CD14-positive monocyte (primary cell): ENCODE data around the gene ZCCHC4. TPM values are rescaled to one million over a fixed set of nuclear protein-coding genes. Genes with fewer than 3 reads are reported as not detected.

ENCODE experiments used
- DNase-seq, 3 donors: peaks; one replicate each; pipeline ENCODE4 v3.0.0-alpha.2; 2011 to 2022
- H2AFZ ChIP-seq: 2 replicates; pipeline ENCODE4 v1.6.0; 2012; ENCODE audit warnings: mild to moderate bottlenecking, low read depth, low read length, inconsistent platforms; ENCODE audit not compliant: insufficient read depth, poor library complexity, severe bottlenecking
- H3K27ac ChIP-seq, 2 donors: 1 replicate in 1 of 2; 2 replicates in 1 of 2; pipeline ENCODE4 v1.5.1; 2012 to 2013; ENCODE audit warnings: low read length in 2 of 2, control low read depth in 1 of 2, inconsistent platforms in 1 of 2, low read depth in 1 of 2, mild to moderate bottlenecking in 1 of 2
- H3K27me3 ChIP-seq, 2 donors: one replicate each; pipeline versions ENCODE4 v1.6.0 to v1.6.1; 2011 to 2013; ENCODE audit warnings: low read length in 2 of 2; ENCODE audit not compliant: control insufficient read depth in 2 of 2, insufficient read depth in 2 of 2
- H3K36me3 ChIP-seq, 2 donors: replicated peaks in 1 of 2; 1 replicate in 1 of 2; 2 replicates in 1 of 2; pipeline versions ENCODE4 v1.5.1 to v1.6.1; 2012 to 2013; ENCODE audit warnings: low read length in 2 of 2, control low read depth in 1 of 2, inconsistent platforms in 1 of 2, mild to moderate bottlenecking in 1 of 2; ENCODE audit not compliant: insufficient read depth in 2 of 2, control insufficient read depth in 1 of 2
- H3K4me1 ChIP-seq, 2 donors: 1 replicate in 1 of 2; 2 replicates in 1 of 2; pipeline versions ENCODE4 v1.5.1 to v1.6.1; 2012 to 2013; ENCODE audit warnings: low read length in 2 of 2, control low read depth in 1 of 2, inconsistent platforms in 1 of 2, mild to moderate bottlenecking in 1 of 2, moderate library complexity in 1 of 2; ENCODE audit not compliant: insufficient read depth in 2 of 2, control insufficient read depth in 1 of 2
- H3K4me2 ChIP-seq: replicated peaks from 2 replicates; pipeline ENCODE3; 2012; ENCODE audit warnings: low read length, moderate library complexity, mild to moderate bottlenecking; ENCODE audit not compliant: poor library complexity, severe bottlenecking; ENCODE audit errors: extremely low read depth
- H3K4me3 ChIP-seq, 3 experiments: fragments of 200-600 bp in 1 of 3; sonication (generic) in 1 of 3; replicated peaks in 1 of 3; 1 replicate in 2 of 3; 2 replicates in 1 of 3; pipeline ENCODE4 v1.5.1; 2011 to 2013; ENCODE audit warnings: low read length in 3 of 3, mild to moderate bottlenecking in 3 of 3, control low read depth in 2 of 3, low read depth in 2 of 3, inconsistent platforms in 1 of 3, moderate library complexity in 1 of 3
- H3K79me2 ChIP-seq: 2 replicates; pipeline ENCODE4 v1.6.0; 2012; ENCODE audit warnings: mild to moderate bottlenecking, control low read depth, inconsistent platforms, low read length, moderate library complexity; ENCODE audit not compliant: insufficient read depth
- H3K9ac ChIP-seq: 2 replicates; pipeline ENCODE4 v1.6.0; 2017; ENCODE audit warnings: low read length, mild to moderate bottlenecking; ENCODE audit not compliant: insufficient read depth, poor library complexity, severe bottlenecking
- H3K9me3 ChIP-seq, 2 donors: replicated peaks in 1 of 2; 1 replicate in 1 of 2; 2 replicates in 1 of 2; pipeline versions ENCODE4 v1.5.1 to v1.6.1; 2012 to 2013; ENCODE audit warnings: low read length in 2 of 2, control low read depth in 1 of 2; ENCODE audit not compliant: control insufficient read depth in 1 of 2, insufficient read depth in 1 of 2
- H4K20me1 ChIP-seq: 2 replicates; pipeline ENCODE4 v1.6.0; 2012; ENCODE audit warnings: mild to moderate bottlenecking, low read length, control low read depth, moderate library complexity; ENCODE audit not compliant: insufficient read depth
- H3K27ac Mint-ChIP-seq, 7 donors: one replicate each; pipeline ENCODE4 v1.8.0; 2020; ENCODE audit warnings: mild to moderate bottlenecking in 7 of 7, mixed read lengths in 7 of 7, moderate library complexity in 6 of 7, inconsistent platforms in 2 of 7
- H3K27me3 Mint-ChIP-seq, 3 donors: one replicate each; pipeline ENCODE4 v1.8.0; 2021 to 2022; ENCODE audit warnings: low read depth in 3 of 3, mild to moderate bottlenecking in 3 of 3, mixed read lengths in 3 of 3, moderate library complexity in 3 of 3, inconsistent platforms in 1 of 3
- H3K36me3 Mint-ChIP-seq, 2 donors: one replicate each; pipeline ENCODE4 v1.8.0; 2020; ENCODE audit warnings: mixed read lengths in 2 of 2, inconsistent platforms in 1 of 2, mild to moderate bottlenecking in 1 of 2
- H3K4me1 Mint-ChIP-seq: one replicate; pipeline ENCODE4 v1.8.0; 2020; ENCODE audit warnings: mild to moderate bottlenecking, mixed read lengths
- H3K4me3 Mint-ChIP-seq, 2 donors: one replicate each; pipeline ENCODE4 v1.8.0; 2020; ENCODE audit warnings: mild to moderate bottlenecking in 2 of 2, mixed read lengths in 2 of 2, moderate library complexity in 1 of 2
- H3K9me3 Mint-ChIP-seq, 7 donors: one replicate each; pipeline ENCODE4 v1.8.0; 2020 to 2022; ENCODE audit warnings: mixed read lengths in 7 of 7, mild to moderate bottlenecking in 6 of 7, moderate library complexity in 6 of 7, inconsistent platforms in 2 of 7
- CTCF ChIP-seq: fragments of 200-600 bp; IDR thresholded peaks from one replicate; pipeline ENCODE4 v1.8.0; 2022; ENCODE audit warnings: antibody characterized with exemption, mild to moderate bottlenecking
- WGBS: methylation state at CpG from one replicate; pipeline ENCODE4 v1.1.5; 2013; ENCODE audit warnings: missing lambda C conversion rate; ENCODE audit not compliant: insufficient coverage; 5-methylcytosine and 5-hydroxymethylcytosine counted together
- intact Hi-C, 2 donors: fragments of 100-400 bp; cut with micrococcal nuclease; formaldehyde crosslinking; loops; one replicate each; pipeline versions ENCODE4 v1.15.0 to v1.15.1; 2023
- polyA plus RNA-seq, 3 donors: library from polyadenylated mRNA; depleted of rRNA in 1 of 3; unstranded in 2 of 3; stranded (reverse) in 1 of 3; fragments of 300-500 nt in 2 of 3; fragments of >200 nt in 1 of 3; fragmentation: Illumina TruSeq in 2 of 3; gene quantifications; 1 replicate in 2 of 3; 2 replicates in 1 of 3; pipeline ENCODE4 v1.2.3, GENCODE V29; 2012 to 2021

Gene ZCCHC4
- polyA plus RNA-seq, 3 donors = 1.6 to 3.5 (median 3.4) TPM

- peaks cover 0 to 21% of the 10 kb centered on the region in 2 donors for H3K36me3 ChIP-seq
- intact Hi-C loops = no loop called here
- H3K9ac ChIP-seq = no peak overlapping the region
- Mint-ChIP-seq H3K4me1 (peaks cover under 1% of the 10 kb centered on the region), H3K27ac (no peak overlapping the region), H3K27me3 (no peaks in the 10 kb centered on the region), H3K4me3 (no peak overlapping the region), H3K36me3 (peaks cover 17 to 21% of the 10 kb centered on the region in 2 donors), H3K9me3 (no peaks in the 10 kb centered on the region)
- no peak overlapping the region for H3K4me2 ChIP-seq
- no peaks in the 10 kb centered on the region for H3K79me2 ChIP-seq
- WGBS = 100% methylated on average over 1 of the region's 4 CpGs
- no peaks in the 10 kb centered on the region for H3K27me3 ChIP-seq
- no peak for TF ChIP-seq CTCF
- no peaks in the 10 kb centered on the region for H4K20me1 ChIP-seq
- no peak overlapping the region for H3K4me3 ChIP-seq
- H3K27ac ChIP-seq = no peak overlapping the region
- H2AFZ ChIP-seq = no peak overlapping the region
- no peak for DNase-seq
- no peaks in the 10 kb centered on the region for H3K4me1 ChIP-seq
- H3K9me3 ChIP-seq = no peaks in the 10 kb centered on the region
Observed at GRCh38 chr4:25351777-25352416, 39.3 kb downstream of the ZCCHC4 start.

GRCh38 chr4:25356068-25356467 lies 43.5 kb downstream of the ZCCHC4 start:
- no peak overlapping the region for H3K4me2 ChIP-seq
- no peak overlapping the region for H3K9ac ChIP-seq
- H3K9me3 Mint-ChIP-seq = no peaks in the 10 kb centered on the region
- no CpG with 5 or more reads among the region's 2 CpGs for WGBS
- DNase-seq = no peak
- no peaks in the 10 kb centered on the region for H3K9me3 ChIP-seq
- no peak overlapping the region for H3K4me3 ChIP-seq
- H3K4me1 ChIP-seq = no peaks in the 10 kb centered on the region
- H3K36me3 Mint-ChIP-seq = peaks cover 13 to 17% of the 10 kb centered on the region in 2 donors
- H3K27ac ChIP-seq = no peak overlapping the region
- no peaks in the 10 kb centered on the region for H3K27me3 ChIP-seq
- H3K27me3 Mint-ChIP-seq = no peaks in the 10 kb centered on the region
- intact Hi-C loops = no loop called here
- H3K27ac Mint-ChIP-seq = no peak overlapping the region
- no peak overlapping the region for H2AFZ ChIP-seq
- no peak for TF ChIP-seq CTCF
- H4K20me1 ChIP-seq = no peaks in the 10 kb centered on the region
- no peaks in the 10 kb centered on the region for H3K4me1 Mint-ChIP-seq
- no peak overlapping the region for H3K4me3 Mint-ChIP-seq
- no peaks in the 10 kb centered on the region for H3K79me2 ChIP-seq
- peaks cover 0 to 11% of the 10 kb centered on the region in 2 donors for H3K36me3 ChIP-seq
